ENCODE measurements around the gene CCDC82. TPM values are rescaled to one million over a fixed set of nuclear protein-coding genes. Genes with fewer than 3 reads are reported as not detected.
A peak's percentile ranks its signal among the peaks of the same experiment; 100 is the strongest.

Gene CCDC82
- total and polyA plus RNA-seq, 7 donors = 9.5 to 39.2 (median 24.4) TPM

GRCh38 chr11:96341211-96342013, 48.3 kb downstream of the CCDC82 start:
- peaks cover 0 to 55% (median 48%) of the 10 kb centered on the region in 4 donors for H3K4me1 ChIP-seq

GRCh38 chr11:96340555-96340885, 49.2 kb downstream of the CCDC82 start:
- peak overlapping the region; percentile 62 to 90 (median 82) for H3K27ac ChIP-seq
- H3K9me3 ChIP-seq = no peaks in the 10 kb centered on the region
- H3K27me3 ChIP-seq = no peaks in the 10 kb centered on the region
- DNase-seq = no peak
- peak overlapping the region in 3 of 4 donors; percentile 59 to 68 (median 64) for H3K4me3 ChIP-seq
- peaks cover 0 to 55% (median 48%) of the 10 kb centered on the region in 4 donors for H3K4me1 ChIP-seq
- no peak for TF ChIP-seq POLR2AphosphoS5 (IDR thresholded peaks at IDR 0.05)
- no peak for TF ChIP-seq POLR2A (IDR thresholded peaks at IDR 0.05)
- no peak for TF ChIP-seq CTCF (IDR thresholded peaks at IDR 0.05)
- no peak for TF ChIP-seq EP300 (IDR thresholded peaks at IDR 0.05)
- WGBS, 2 donors = 38 to 68% methylated on average over 4 of the region's 4 CpGs
- no peaks in the 10 kb centered on the region for H3K36me3 ChIP-seq
- intact Hi-C loops (cut with DNase I) = loop anchor here (5.0 to 10.0 kb wide), 2 partner anchors 418 to 506 kb away; partner anchors contain the start of gene MTMR2

More at GRCh38 chr11:96341211-96342013, 48.3 kb downstream of the CCDC82 start:
- intact Hi-C loops (cut with DNase I) = loop anchor here (2.0 to 10.0 kb wide), 3 partner anchors 99 to 507 kb away; partner anchors contain the start of gene MTMR2
- H3K27ac ChIP-seq = peak overlapping the region; percentile 80 to 90 (median 82)
- peak in 2 of 4 experiments; percentile 34 to 39 for TF ChIP-seq CTCF (IDR thresholded peaks at IDR 0.05)
- no peak for TF ChIP-seq POLR2A (IDR thresholded peaks at IDR 0.05)
- peak in 3 of 4 donors; percentile 12 to 52 (median 51) for TF ChIP-seq POLR2AphosphoS5 (IDR thresholded peaks at IDR 0.05)
- no peak for TF ChIP-seq EP300 (IDR thresholded peaks at IDR 0.05)
- 6 to 25% methylated on average over 26 of the region's 26 CpGs for WGBS, 2 donors
- no peaks in the 10 kb centered on the region for H3K36me3 ChIP-seq
- H3K9me3 ChIP-seq = no peaks in the 10 kb centered on the region
- H3K4me3 ChIP-seq = peak overlapping the region; percentile 52 to 68 (median 62)
- H3K27me3 ChIP-seq = no peaks in the 10 kb centered on the region
- DNase-seq = peak; percentile 79

GRCh38 chr11:96339706-96340554, 49.8 kb downstream of the CCDC82 start:
- H3K4me3 ChIP-seq = peak overlapping the region; percentile 11 to 68 (median 62)
- DNase-seq = no peak
- WGBS, 2 donors = 53 to 68% methylated on average over 7 of the region's 7 CpGs
- TF ChIP-seq CTCF (IDR thresholded peaks at IDR 0.05) (no peak), EP300 (IDR thresholded peaks at IDR 0.05) (no peak), POLR2A (IDR thresholded peaks at IDR 0.05) (no peak), POLR2AphosphoS5 (IDR thresholded peaks at IDR 0.05) (no peak)
- H3K27me3 ChIP-seq = no peaks in the 10 kb centered on the region
- H3K36me3 ChIP-seq = no peaks in the 10 kb centered on the region
- H3K27ac ChIP-seq = peak overlapping the region; percentile 62 to 90 (median 82)
- H3K4me1 ChIP-seq = peaks cover 0 to 55% (median 48%) of the 10 kb centered on the region in 4 donors
- intact Hi-C loops (cut with DNase I) = loop anchor here (5.0 to 10.0 kb wide), 2 partner anchors 418 to 505 kb away; partner anchors contain the start of gene MTMR2
- H3K9me3 ChIP-seq = no peaks in the 10 kb centered on the region

GRCh38 chr11:96338910-96339705, 50.6 kb downstream of the CCDC82 start:
- H3K9me3 ChIP-seq = no peaks in the 10 kb centered on the region
- H3K36me3 ChIP-seq = no peaks in the 10 kb centered on the region
- H3K27ac ChIP-seq = peak overlapping the region; percentile 62 to 90 (median 82)
- intact Hi-C loops (cut with DNase I) = no loop called here
- peak overlapping the region; percentile 1 to 68 (median 62) for H3K4me3 ChIP-seq
- 7 to 14% methylated on average over 13 of the region's 13 CpGs for WGBS, 2 donors
- H3K4me1 ChIP-seq = peaks cover 0 to 55% (median 48%) of the 10 kb centered on the region in 4 donors
- no peaks in the 10 kb centered on the region for H3K27me3 ChIP-seq
- TF ChIP-seq POLR2AphosphoS5 (IDR thresholded peaks at IDR 0.05) (peak in 1 of 4 donors; percentile 17), EP300 (IDR thresholded peaks at IDR 0.05) (no peak)
- DNase-seq = peak; percentile 72
